H9 (cell line): ENCODE results near the gene SLC16A4. TPM values are rescaled to one million over a fixed set of nuclear protein-coding genes. Genes with fewer than 3 reads are reported as not detected.

Experiments used
- DNase-seq: peaks from one replicate; pipeline ENCODE4 v3.0.0-alpha.2; 2017
- H2AFZ ChIP-seq: one replicate; pipeline ENCODE4 v1.6.1; 2013; ENCODE audit warnings: mild to moderate bottlenecking, low read length, control low read depth, moderate library complexity
- H2AK5ac ChIP-seq: 2 replicates; pipeline ENCODE4 v1.6.1; 2013; ENCODE audit warnings: low read length, control low read depth, mixed read lengths; ENCODE audit not compliant: insufficient read length
- H2BK120ac ChIP-seq: one replicate; pipeline ENCODE4 v1.6.1; 2013; ENCODE audit warnings: low read depth, mild to moderate bottlenecking, low read length, control low read depth, inconsistent platforms; ENCODE audit not compliant: poor library complexity, severe bottlenecking
- H2BK12ac ChIP-seq: 2 replicates; pipeline ENCODE4 v1.6.1; 2013; ENCODE audit warnings: low read length, control low read depth, mixed read lengths, low read depth; ENCODE audit not compliant: insufficient read length
- H2BK15ac ChIP-seq: 2 replicates; pipeline ENCODE4 v1.6.1; 2013; ENCODE audit warnings: low read depth, low read length, control low read depth
- H2BK20ac ChIP-seq: one replicate; pipeline ENCODE4 v1.6.1; 2013; ENCODE audit warnings: low read depth, mild to moderate bottlenecking, low read length, control low read depth, inconsistent platforms; ENCODE audit not compliant: poor library complexity, severe bottlenecking
- H2BK5ac ChIP-seq: 2 replicates; pipeline ENCODE4 v1.6.1; 2013; ENCODE audit warnings: low read length, control low read depth, mixed read lengths; ENCODE audit not compliant: insufficient read length
- H3K14ac ChIP-seq: 2 replicates; pipeline ENCODE4 v1.6.1; 2013; ENCODE audit warnings: low read length, control low read depth; ENCODE audit not compliant: insufficient read depth
- H3K18ac ChIP-seq: 2 replicates; pipeline ENCODE4 v1.6.1; 2013; ENCODE audit warnings: low read depth, mild to moderate bottlenecking, mixed read lengths, low read length, control low read depth; ENCODE audit not compliant: insufficient read length
- H3K23ac ChIP-seq: 2 replicates; pipeline ENCODE4 v1.6.1; 2013; ENCODE audit warnings: low read length, control low read depth, mixed read lengths, low read depth; ENCODE audit not compliant: insufficient read length
- H3K23me2 ChIP-seq: 2 replicates; pipeline ENCODE4 v1.6.1; 2013; ENCODE audit warnings: low read depth, mild to moderate bottlenecking, mixed read lengths, low read length, control low read depth; ENCODE audit not compliant: insufficient read length, poor library complexity, severe bottlenecking
- H3K27ac ChIP-seq: 2 replicates; pipeline ENCODE4 v1.5.1; 2013; ENCODE audit warnings: low read length, control low read depth, mixed read lengths, low read depth; ENCODE audit not compliant: insufficient read length
- H3K27me3 ChIP-seq: 2 replicates; pipeline ENCODE4 v1.6.1; 2013; ENCODE audit warnings: low read length, control low read depth, inconsistent platforms; ENCODE audit not compliant: insufficient read depth
- H3K4ac ChIP-seq: 2 replicates; pipeline ENCODE4 v1.6.1; 2013; ENCODE audit warnings: low read depth, mild to moderate bottlenecking, control low read depth, inconsistent platforms, low read length, moderate library complexity
- H3K4me1 ChIP-seq: 2 replicates; pipeline ENCODE4 v1.6.1; 2013; ENCODE audit warnings: low read length, control low read depth, inconsistent platforms; ENCODE audit not compliant: insufficient read depth
- H3K4me2 ChIP-seq: 2 replicates; pipeline ENCODE4 v1.6.1; 2013; ENCODE audit warnings: low read length, control low read depth, mixed read lengths; ENCODE audit not compliant: insufficient read length, insufficient read depth
- H3K56ac ChIP-seq: 2 replicates; pipeline ENCODE4 v1.6.1; 2013; ENCODE audit warnings: low read depth, mild to moderate bottlenecking, mixed read lengths, low read length, control low read depth; ENCODE audit not compliant: insufficient read length
- H3K79me1 ChIP-seq: 2 replicates; pipeline ENCODE4 v1.6.1; 2013; ENCODE audit warnings: low read depth, mild to moderate bottlenecking, moderate library complexity, low read length, control low read depth, inconsistent platforms; ENCODE audit not compliant: insufficient read depth, poor library complexity, severe bottlenecking
- H3K79me2 ChIP-seq: 2 replicates; pipeline ENCODE4 v1.6.1; 2013; ENCODE audit warnings: low read length, control low read depth, inconsistent platforms; ENCODE audit not compliant: insufficient read depth
- H3K9ac ChIP-seq: 2 replicates; pipeline ENCODE4 v1.6.1; 2013; ENCODE audit warnings: low read length, control low read depth, mixed read lengths; ENCODE audit not compliant: insufficient read length; ENCODE audit errors: extremely low read depth
- H3K9me3 ChIP-seq: one replicate; pipeline ENCODE4 v1.6.1; 2013; ENCODE audit warnings: low read depth, low read length, inconsistent platforms; ENCODE audit not compliant: control insufficient read depth
- H3T11ph ChIP-seq: one replicate; pipeline ENCODE4 v1.6.1; 2013; ENCODE audit warnings: mild to moderate bottlenecking, low read length, control low read depth, inconsistent platforms
- H4K20me1 ChIP-seq: one replicate; pipeline ENCODE4 v1.6.1; 2013; ENCODE audit not compliant: control insufficient read depth, insufficient read length, insufficient read depth
- H4K5ac ChIP-seq: 2 replicates; pipeline ENCODE4 v1.6.1; 2013; ENCODE audit warnings: low read depth, mild to moderate bottlenecking, mixed read lengths, low read length, control low read depth; ENCODE audit not compliant: insufficient read length
- H4K8ac ChIP-seq: replicated peaks from 2 replicates; pipeline ENCODE4 v1.6.1; 2013; ENCODE audit warnings: low read length, control low read depth, mixed read lengths, low read depth; ENCODE audit not compliant: insufficient read length
- H4K91ac ChIP-seq: 2 replicates; pipeline ENCODE4 v1.6.1; 2013; ENCODE audit warnings: low read depth, mild to moderate bottlenecking, moderate library complexity, mixed read lengths, low read length, control low read depth; ENCODE audit not compliant: insufficient read length
- H3K27ac Mint-ChIP-seq, 3 experiments: 2 replicates in 2 of 3; 3 replicates in 1 of 3; pipeline ENCODE4 v1.8.0; 2020 to 2021; ENCODE audit warnings: mixed read lengths in 3 of 3, mild to moderate bottlenecking in 1 of 3, moderate library complexity in 1 of 3
- H3K27me3 Mint-ChIP-seq: 2 replicates; pipeline ENCODE4 v1.8.0; 2021; ENCODE audit warnings: low read depth, mild to moderate bottlenecking, moderate library complexity, mixed read lengths
- H3K36me3 Mint-ChIP-seq, 3 experiments: 2 replicates in 2 of 3; 3 replicates in 1 of 3; pipeline ENCODE4 v1.8.0; 2020 to 2021; ENCODE audit warnings: low read depth in 3 of 3, mixed read lengths in 3 of 3; ENCODE audit not compliant: insufficient read depth in 1 of 3
- H3K4me1 Mint-ChIP-seq, 2 experiments: 2 replicates each; pipeline ENCODE4 v1.8.0; 2020; ENCODE audit warnings: mixed read lengths in 2 of 2
- H3K4me3 Mint-ChIP-seq, 2 experiments: 2 replicates in 1 of 2; 3 replicates in 1 of 2; pipeline ENCODE4 v1.8.0; 2020 to 2021; ENCODE audit warnings: mild to moderate bottlenecking in 2 of 2, mixed read lengths in 2 of 2, moderate library complexity in 1 of 2
- H3K9me3 Mint-ChIP-seq, 2 experiments: 2 replicates in 1 of 2; 3 replicates in 1 of 2; pipeline ENCODE4 v1.8.0; 2020; ENCODE audit warnings: mild to moderate bottlenecking in 2 of 2, mixed read lengths in 2 of 2, moderate library complexity in 1 of 2
- CTCF ChIP-seq: fragments of 200-600 bp; sonication (generic); conservative IDR thresholded peaks from 3 replicates; pipeline ENCODE4 v1.8.0; 2021; ENCODE audit warnings: antibody characterized with exemption, mild to moderate bottlenecking
- WGBS: extraction: QIAGEN DNeasy Blood & Tissue Kit; methylation state at CpG from one replicate; pipeline ENCODE4 v1.1.7; 2013; ENCODE audit warnings: missing lambda C conversion rate, low lambda C conversion rate, mixed read lengths; ENCODE audit not compliant: insufficient read length; ENCODE audit errors: extremely low coverage; 5-methylcytosine and 5-hydroxymethylcytosine counted together
- total RNA-seq: library from RNA; stranded (reverse); gene quantifications from 2 replicates; pipeline ENCODE4 v1.2.1, GENCODE V29; 2021

SLC16A4 gene
- total RNA-seq, 1 experiment from 2014 or later: 0.17 TPM

DNA sequence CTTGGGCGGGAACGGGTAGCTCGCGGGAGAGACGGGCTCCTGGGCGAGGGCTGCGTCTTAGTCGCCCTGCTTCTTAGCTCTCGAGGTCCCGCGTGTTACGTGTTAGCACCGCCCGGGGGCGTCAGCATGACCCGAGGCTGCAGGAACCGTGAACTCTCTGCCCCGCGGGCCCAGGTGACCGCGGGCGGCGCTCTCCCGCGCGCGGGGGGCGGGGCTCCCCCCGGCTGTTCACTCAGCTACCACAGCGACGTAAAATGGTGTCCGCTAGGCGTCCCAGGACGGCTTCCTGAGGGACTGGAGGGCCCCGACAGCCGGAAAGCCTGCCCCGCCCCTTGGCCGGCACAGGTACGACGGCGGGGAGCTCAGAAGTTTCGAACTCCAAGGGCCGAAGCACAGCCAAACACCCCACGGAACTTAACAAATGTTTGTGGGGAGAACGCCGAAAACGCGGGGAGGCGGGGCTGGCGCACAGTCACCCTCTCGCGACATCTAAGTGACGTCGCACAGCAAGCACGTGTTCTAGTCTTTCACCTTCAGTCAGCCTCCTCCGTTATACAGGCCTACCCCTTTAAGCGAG lies 52.4 kb downstream of the SLC16A4 start:
- peaks cover 6 to 8% of the 10 kb centered on the region in 2 experiments for H3K9me3 Mint-ChIP-seq
- H4K20me1 ChIP-seq: no peaks in the 10 kb centered on the region
- H4K8ac ChIP-seq: no peak overlapping the region
- no peaks in the 10 kb centered on the region for H3K79me1 ChIP-seq
- no peaks in the 10 kb centered on the region; the same call in 1 of the 2 replicates for H3K27me3 Mint-ChIP-seq
- peaks cover 40 to 41% (median 41%) of the 10 kb centered on the region in 3 experiments for H3K36me3 Mint-ChIP-seq
- H3K56ac ChIP-seq: no peak overlapping the region
- no peak overlapping the region for H2BK5ac ChIP-seq
- no peak overlapping the region for H4K91ac ChIP-seq
- peak overlapping the region; percentile 47 for H3K27ac ChIP-seq
- H2AK5ac ChIP-seq: no peak overlapping the region
- H2BK20ac ChIP-seq: no peak overlapping the region
- H3K4ac ChIP-seq: no peak overlapping the region
- H3K18ac ChIP-seq: peak overlapping the region; percentile 93
- H3K4me1 ChIP-seq: peaks cover 3% of the 10 kb centered on the region; the same call in 1 of the 2 replicates
- peak overlapping the region; percentile 91 for H3K14ac ChIP-seq
- H2AFZ ChIP-seq: no peak overlapping the region
- peak overlapping the region; percentile 74 for H3K4me2 ChIP-seq
- no peaks in the 10 kb centered on the region for H3K27me3 ChIP-seq
- no peak for DNase-seq
- peaks cover 42 to 43% of the 10 kb centered on the region in 2 experiments for H3K4me1 Mint-ChIP-seq
- WGBS: no CpG with 5 or more reads among the region's 57 CpGs
- no peak overlapping the region for H2BK15ac ChIP-seq
- H3K23me2 ChIP-seq: peaks cover 13% of the 10 kb centered on the region
- H3K23ac ChIP-seq: no peak overlapping the region
- TF ChIP-seq CTCF: peak; percentile 68
- H3K4me3 Mint-ChIP-seq: no peak overlapping the region; a peak in 1 of 5 replicates
- H3K27ac Mint-ChIP-seq: peak overlapping the region; percentile 61 to 100 (median 96)
- H2BK12ac ChIP-seq: no peak overlapping the region
- peaks cover 31% of the 10 kb centered on the region for H3K79me2 ChIP-seq
- no peak overlapping the region for H3T11ph ChIP-seq
- H4K5ac ChIP-seq: no peak overlapping the region
- H2BK120ac ChIP-seq: no peak overlapping the region
- no peaks in the 10 kb centered on the region for H3K9me3 ChIP-seq
- H3K9ac ChIP-seq: peak overlapping the region; percentile 71
